Measurements from ENCODE around the gene MYH9.

DNA sequence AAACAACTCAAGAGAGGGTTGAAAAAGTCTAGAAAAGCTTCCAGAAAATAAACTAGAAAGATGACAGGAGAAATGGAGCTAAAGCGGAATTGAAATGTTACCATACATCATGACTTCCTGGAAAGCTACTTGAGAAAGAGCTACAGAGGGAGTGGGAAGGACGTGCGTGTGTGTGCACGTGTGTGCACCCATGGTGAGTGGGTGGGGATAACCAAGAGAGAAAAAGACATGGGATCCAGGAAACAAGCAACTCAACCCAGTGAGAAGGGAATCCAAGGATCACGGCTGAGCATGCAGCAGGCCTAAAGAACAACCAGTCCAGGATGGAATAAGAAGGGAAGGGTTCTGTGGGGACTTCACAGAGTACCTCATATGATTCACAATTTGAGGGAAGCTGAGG is 113.2 kb downstream of the MYH9 start:
- TF ChIP-seq, protein P1, sequence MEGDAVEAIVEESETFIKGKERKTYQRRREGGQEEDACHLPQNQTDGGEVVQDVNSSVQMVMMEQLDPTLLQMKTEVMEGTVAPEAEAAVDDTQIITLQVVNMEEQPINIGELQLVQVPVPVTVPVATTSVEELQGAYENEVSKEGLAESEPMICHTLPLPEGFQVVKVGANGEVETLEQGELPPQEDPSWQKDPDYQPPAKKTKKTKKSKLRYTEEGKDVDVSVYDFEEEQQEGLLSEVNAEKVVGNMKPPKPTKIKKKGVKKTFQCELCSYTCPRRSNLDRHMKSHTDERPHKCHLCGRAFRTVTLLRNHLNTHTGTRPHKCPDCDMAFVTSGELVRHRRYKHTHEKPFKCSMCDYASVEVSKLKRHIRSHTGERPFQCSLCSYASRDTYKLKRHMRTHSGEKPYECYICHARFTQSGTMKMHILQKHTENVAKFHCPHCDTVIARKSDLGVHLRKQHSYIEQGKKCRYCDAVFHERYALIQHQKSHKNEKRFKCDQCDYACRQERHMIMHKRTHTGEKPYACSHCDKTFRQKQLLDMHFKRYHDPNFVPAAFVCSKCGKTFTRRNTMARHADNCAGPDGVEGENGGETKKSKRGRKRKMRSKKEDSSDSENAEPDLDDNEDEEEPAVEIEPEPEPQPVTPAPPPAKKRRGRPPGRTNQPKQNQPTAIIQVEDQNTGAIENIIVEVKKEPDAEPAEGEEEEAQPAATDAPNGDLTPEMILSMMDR (IDR thresholded peaks at IDR 0.05) = no peak
- TF ChIP-seq MAX (IDR thresholded peaks at IDR 0.05; ENCODE audit: low read depth) (no peak), TCF12 (IDR thresholded peaks at IDR 0.05) (no peak), RAD21 (IDR thresholded peaks at IDR 0.05; ENCODE audit: low read length) (no peak), NFIC (IDR thresholded peaks at IDR 0.05; ENCODE audit: borderline replicate concordance) (no peak), TAF1 (IDR thresholded peaks at IDR 0.05; ENCODE audit: borderline replicate concordance, low read depth, low read length) (no peak), SMC3 (IDR thresholded peaks at IDR 0.05; ENCODE audit: low read depth, low read length) (no peak), POLR2AphosphoS5 (IDR thresholded peaks at IDR 0.05; ENCODE audit: low read depth, low read length) (no peak), MXI1 (IDR thresholded peaks at IDR 0.05; ENCODE audit: low read depth, low read length) (no peak), SIN3A (IDR thresholded peaks at IDR 0.05; ENCODE audit: borderline replicate concordance, low read depth, low read length) (no peak)
- TF ChIP-seq, protein P2, sequence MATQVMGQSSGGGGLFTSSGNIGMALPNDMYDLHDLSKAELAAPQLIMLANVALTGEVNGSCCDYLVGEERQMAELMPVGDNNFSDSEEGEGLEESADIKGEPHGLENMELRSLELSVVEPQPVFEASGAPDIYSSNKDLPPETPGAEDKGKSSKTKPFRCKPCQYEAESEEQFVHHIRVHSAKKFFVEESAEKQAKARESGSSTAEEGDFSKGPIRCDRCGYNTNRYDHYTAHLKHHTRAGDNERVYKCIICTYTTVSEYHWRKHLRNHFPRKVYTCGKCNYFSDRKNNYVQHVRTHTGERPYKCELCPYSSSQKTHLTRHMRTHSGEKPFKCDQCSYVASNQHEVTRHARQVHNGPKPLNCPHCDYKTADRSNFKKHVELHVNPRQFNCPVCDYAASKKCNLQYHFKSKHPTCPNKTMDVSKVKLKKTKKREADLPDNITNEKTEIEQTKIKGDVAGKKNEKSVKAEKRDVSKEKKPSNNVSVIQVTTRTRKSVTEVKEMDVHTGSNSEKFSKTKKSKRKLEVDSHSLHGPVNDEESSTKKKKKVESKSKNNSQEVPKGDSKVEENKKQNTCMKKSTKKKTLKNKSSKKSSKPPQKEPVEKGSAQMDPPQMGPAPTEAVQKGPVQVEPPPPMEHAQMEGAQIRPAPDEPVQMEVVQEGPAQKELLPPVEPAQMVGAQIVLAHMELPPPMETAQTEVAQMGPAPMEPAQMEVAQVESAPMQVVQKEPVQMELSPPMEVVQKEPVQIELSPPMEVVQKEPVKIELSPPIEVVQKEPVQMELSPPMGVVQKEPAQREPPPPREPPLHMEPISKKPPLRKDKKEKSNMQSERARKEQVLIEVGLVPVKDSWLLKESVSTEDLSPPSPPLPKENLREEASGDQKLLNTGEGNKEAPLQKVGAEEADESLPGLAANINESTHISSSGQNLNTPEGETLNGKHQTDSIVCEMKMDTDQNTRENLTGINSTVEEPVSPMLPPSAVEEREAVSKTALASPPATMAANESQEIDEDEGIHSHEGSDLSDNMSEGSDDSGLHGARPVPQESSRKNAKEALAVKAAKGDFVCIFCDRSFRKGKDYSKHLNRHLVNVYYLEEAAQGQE (IDR thresholded peaks at IDR 0.05; ENCODE audit: low read depth, low read length) = no peak
- TF ChIP-seq, protein P3, sequence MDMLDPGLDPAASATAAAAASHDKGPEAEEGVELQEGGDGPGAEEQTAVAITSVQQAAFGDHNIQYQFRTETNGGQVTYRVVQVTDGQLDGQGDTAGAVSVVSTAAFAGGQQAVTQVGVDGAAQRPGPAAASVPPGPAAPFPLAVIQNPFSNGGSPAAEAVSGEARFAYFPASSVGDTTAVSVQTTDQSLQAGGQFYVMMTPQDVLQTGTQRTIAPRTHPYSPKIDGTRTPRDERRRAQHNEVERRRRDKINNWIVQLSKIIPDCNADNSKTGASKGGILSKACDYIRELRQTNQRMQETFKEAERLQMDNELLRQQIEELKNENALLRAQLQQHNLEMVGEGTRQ (IDR thresholded peaks at IDR 0.05; ENCODE audit: borderline replicate concordance, low read depth, low read length) = no peak

Measured in SK-N-SH (cell line).